HG02973 (cell line): ENCODE data around the gene SH3BP1.

Experiments
- ATAC-seq: cut with Tn5 transposase; IDR thresholded peaks from one replicate; pipeline ENCODE4 v1.9.1; 2021; ENCODE audit warnings: moderate library complexity; ENCODE audit not compliant: unreplicated experiment

SH3BP1 gene

DNA sequence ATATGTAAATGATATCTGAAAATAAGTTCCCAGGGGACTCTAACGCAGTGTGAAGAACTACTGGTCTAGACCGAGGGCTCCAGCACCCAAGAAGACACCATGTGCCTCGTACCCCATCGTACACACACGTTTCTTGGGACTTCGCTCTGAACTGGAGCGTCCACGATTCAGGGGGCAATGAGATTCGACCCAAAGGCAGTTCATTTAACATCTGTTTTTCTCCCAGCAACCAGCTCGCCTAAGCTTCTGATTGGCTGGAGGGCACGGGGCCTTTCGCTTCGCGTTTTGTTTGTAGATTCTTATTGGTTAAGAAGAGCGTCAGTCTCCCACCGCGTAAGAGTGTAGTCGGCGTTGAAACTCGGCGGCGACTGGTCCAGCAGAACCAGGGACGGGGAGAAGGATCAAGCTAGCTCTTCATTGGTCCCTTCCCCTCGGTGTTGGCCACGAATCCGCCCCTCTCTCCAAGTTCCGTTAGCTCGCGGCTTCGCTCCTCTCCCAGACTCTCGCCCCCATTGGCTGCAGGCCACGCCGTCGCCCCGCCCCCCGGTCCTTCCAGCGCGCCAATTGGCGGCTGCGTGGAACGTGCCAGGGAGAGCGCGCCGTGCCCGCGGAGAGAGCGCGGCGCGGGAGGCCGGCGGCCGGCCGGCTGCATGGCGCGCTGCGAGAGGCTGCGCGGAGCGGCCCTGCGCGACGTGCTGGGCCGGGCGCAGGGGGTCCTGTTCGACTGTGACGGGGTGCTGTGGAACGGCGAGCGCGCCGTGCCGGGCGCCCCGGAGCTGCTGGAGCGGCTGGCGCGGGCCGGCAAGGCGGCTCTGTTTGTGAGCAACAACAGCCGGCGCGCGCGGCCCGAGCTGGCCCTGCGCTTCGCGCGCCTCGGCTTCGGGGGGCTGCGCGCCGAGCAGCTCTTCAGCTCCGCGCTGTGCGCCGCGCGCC lies 18.9 kb downstream of the SH3BP1 start, which contains the start of gene PDXP:
TSS of gene PDXP (plus strand) at position 591 of the 933 bp plus-strand sequence. CDS start at position 651, 60 bp downstream.
- ATAC-seq = peak; percentile 81

DNA sequence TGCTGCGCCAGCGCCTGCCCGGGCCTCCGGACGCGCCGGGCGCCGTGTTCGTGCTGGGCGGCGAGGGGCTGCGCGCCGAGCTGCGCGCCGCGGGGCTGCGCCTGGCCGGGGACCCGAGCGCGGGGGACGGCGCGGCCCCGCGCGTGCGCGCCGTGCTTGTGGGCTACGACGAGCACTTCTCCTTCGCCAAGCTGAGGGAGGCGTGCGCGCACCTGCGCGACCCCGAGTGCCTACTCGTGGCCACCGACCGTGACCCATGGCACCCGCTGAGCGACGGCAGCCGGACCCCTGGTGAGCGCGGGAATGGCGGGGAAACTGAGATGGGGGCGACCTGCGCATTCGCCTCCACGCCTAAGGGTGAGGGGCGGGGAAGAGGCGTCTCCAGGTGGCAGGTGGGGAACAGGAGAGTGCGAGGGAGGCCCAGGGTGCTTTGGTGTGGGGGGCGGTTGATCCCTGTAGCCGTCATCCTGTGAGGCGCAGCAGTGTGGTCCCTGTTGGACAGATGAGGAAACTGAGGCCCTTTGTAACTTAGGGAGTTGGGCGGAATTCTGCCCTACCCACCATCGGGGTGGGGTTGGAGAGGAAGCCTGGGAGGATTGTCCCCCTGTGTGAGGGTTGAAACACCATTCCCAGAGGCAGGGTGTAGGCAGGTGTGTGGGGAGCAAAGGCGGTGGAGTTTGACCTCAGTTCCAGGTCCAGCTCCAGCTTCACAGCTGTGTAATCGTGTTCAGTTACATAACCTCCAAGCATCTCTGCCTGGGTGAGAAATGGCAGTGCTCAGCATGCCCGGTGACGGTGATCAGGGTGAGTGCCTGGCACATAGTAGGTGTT lies 19.8 kb downstream of the SH3BP1 start:
- peak; percentile 10 for ATAC-seq

DNA sequence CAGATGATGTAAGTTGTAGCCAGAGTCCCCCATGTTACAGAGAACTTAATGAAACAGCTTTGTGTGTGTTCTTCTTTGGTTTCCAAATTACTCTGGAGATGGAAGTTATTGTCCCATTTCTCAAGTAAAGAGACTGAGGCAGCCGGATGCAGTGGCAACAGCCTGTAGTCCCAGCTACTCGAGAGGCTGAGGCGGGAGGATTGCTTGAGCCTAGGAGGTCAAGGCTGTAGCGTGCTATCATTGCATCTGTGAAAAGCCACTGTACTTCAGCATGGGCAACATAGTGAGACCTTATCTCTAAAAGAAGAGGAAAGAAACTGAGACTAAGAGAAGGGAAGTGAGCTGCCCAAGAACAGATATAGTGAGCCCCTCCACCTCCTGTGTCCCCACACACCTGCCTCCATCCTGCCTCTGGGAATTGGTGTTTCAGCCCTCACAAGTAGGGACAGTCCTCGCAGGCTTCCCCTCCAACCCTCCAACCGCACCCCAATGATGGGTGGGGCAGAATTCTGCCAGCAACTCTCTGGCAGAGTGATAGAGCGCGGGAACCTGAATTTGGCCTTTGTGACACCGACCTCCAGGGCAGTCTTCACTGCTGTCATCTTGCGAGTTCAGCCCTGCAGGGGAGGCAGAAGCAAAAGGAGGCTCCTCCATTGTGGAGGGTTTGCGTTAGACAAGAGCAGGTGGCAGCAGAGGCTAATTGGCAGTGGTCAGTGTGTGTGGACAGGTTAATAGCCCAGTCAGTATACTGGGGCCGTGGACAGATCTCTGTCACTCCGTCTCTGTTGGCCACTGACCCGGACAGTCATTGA lies 20.6 kb downstream of the SH3BP1 start:
- ATAC-seq = no peak

DNA sequence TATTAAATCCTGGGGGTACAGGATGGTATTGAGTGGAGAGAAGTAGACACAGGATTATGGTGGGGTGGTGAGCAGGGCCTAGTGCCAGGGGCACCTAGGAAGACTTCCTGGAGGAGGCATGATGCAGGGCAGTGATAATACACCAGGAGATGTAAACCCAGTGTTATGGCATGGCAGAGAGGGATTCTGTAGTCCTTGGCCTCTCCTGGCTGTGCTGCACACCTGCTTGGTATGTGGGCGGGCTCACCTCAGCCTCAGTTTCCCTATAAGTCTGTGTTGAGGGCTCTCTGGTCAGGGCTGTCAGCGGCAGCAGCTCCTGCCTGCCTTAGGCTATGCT lies 21.2 kb downstream of the SH3BP1 start:
- no peak for ATAC-seq

DNA sequence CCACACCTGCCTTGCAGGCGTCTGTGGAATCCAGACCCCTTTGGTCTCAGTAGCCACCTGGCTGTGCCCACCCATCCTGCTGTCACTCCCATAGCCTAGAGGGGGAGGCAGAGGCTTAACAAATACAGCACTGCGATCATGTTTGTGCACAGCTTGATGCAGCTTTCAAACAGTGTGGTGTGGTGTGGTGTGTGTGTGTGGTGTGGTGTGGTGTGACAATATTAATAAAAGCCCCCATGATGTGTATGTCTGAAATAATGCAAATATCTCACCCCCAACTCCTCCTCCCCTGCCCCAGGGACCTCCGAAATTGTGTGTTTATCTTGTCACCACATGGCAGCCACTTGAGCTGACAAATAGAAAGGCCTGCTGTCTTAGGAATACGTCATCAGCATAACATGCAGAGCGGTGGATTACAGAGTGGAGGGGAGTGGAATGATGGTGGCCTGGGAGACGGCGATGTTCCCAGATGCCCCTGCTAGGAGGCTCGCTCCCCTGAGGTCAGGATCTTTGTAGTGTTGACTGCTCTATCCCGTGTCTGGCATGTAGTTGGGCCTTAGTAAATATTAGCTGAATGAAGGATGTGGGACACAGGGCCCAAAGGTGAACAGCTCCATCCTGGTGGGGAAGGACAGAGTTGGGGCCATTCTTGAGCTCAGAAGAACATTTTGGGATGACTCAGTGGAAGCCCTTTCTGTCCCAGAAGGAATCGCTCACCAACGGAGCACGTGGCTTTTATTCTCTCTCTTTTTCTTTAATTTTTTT lies 21.9 kb downstream of the SH3BP1 start:
- no peak for ATAC-seq

DNA sequence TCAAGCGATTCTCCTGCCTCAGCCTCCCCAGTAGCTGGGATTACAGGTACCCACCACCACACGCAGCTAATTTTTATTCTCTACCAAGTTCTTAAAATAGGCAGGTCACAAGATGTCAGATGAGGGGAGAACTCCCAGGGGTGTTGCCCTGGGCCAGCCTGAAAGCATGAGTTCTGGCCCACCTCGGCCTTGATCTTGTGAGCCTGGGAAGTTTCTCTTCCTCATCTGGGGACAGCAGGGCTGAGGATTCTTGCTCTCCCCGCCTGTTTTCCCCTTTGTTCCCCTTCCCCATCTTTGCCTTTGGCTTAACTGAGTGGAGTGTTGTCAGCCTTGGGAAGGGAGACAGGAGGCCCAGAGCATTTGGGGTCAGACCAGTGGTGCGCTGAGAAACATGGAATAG lies 22.6 kb downstream of the SH3BP1 start:
- ATAC-seq = no peak

GRCh38 chr22:37663521-37664140 lies 24.2 kb downstream of the SH3BP1 start:
- ATAC-seq = no peak

DNA sequence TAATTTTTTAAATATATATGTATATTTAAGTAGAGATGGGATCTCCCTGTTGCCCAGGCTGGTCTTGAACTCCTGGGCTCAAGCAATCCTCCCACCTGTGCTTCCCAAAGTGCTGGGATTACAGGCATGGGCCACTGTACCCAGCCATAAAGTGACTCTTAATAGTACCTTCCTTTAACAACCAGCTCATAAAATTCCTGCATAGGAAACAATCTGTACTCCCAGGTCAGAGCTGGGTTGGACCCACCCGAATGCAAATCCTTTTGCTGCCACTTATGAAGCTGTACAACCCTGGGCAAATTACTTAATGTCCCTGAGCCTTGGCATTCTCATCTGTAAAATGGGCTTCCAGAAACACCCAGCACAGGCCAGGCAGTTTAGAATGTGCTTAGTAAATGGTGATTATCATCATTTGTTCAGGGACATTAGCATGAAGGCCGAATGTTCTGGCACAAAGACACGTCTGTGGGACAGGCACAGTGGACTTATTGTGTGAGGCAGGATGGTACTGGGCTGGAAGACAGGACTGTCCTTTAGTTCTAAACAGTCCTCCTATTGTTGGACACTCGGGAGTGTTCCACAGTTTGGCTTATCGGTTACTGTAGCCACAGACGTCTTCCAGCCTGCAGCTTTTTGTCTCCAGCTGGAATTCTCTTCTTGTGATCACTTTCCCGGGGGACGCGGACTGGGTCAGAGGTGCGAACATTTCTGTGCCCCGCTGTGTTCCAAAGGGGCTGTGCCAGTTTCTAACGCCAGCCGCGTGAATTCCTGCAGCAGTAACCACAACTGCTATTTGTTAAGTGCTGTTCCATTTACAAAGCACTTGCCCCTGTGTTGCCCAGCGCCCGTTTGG lies 25.0 kb downstream of the SH3BP1 start:
- ATAC-seq = no peak

GRCh38 chr22:37665487-37665886 lies 26.0 kb downstream of the SH3BP1 start:
- ATAC-seq = no peak

DNA sequence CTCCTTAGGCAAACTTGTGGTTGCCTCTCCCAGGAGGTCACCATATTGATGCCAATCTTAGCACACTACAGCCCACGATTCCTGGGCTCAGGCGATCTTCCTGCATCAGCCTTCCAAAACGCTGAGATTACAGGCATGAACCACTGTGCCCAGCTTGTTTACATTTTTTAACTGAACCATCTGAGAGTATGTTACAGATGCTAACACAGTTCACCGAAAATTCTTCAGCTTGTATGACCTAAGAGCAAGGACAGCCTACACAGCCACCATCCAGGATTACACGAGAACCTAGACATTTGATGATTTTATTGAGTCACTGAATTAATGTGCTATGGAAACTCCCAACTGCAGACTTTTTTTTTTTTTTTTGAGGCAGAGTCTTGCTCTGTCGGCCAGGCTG lies 30.1 kb downstream of the SH3BP1 start:
- ATAC-seq = no peak

GRCh38 chr22:37672206-37672919 lies 32.9 kb downstream of the SH3BP1 start:
- ATAC-seq = no peak

DNA sequence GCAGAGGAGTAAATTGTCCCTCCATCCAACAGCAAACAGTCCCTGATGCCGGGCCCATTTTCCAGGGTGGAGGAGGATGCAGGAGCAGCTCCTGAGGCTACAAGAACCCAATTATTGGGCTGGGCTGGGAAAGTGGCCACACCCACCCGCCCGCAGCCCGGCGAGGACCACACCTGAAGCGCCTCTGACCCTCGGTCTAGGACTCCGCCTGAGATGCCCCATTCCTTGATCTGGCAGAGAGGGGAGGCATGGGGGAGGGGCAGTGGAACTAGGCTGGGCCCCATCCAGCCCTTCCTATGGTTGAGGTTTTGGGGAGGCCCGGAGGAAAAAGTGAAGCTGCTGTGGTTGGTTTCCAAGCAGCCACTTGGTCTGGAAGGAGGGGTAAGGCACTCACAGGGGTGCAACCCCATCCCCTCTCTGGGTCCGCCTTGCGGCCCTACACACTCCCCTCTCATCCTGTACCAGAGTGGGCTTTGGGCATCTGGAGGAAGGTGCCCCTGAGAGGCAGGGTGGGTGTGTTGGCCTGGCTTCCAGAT lies 33.5 kb downstream of the SH3BP1 start:
- ATAC-seq = no peak

DNA sequence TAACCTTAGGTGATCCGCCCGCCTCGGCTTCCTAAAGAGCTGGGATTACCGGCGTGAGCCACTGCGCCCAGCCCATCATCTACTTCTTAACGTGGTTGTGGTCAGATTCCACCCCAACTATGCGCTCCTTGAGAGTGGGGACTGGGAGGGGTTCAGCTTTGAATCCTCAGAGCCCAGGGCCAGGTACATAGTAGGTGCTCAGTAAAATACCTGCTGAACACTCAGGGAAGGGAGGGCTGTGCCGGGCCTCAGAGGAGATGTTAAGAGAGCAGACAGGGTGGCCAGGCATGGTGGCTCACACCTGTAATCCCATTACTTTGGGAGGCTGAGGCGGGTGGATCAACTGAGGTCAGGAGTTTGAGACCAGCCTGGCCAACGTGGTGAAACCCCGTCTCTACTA lies 34.8 kb downstream of the SH3BP1 start:
- ATAC-seq = no peak

- ATAC-seq = no peak
These were observed 35.8 kb downstream of the SH3BP1 start, which contains the start of gene LGALS1 for GRCh38 chr22:37674951-37675929. LGALS1 (plus strand) TSS chr22:37675636; CDS start chr22:37675703, 67 bp downstream.

GRCh38 chr22:37675930-37676735 lies 36.7 kb downstream of the SH3BP1 start:
- ATAC-seq = no peak
